GM19193 (cell line): ENCODE results near the gene EEA1.

Experiments used
- POLR2A ChIP-seq: IDR thresholded peaks from 4 replicates; pipeline ENCODE4 v1.6.1; 2011; ENCODE audit not compliant: insufficient read depth, insufficient read length; ENCODE audit errors: extremely low read depth

EEA1 gene

DNA sequence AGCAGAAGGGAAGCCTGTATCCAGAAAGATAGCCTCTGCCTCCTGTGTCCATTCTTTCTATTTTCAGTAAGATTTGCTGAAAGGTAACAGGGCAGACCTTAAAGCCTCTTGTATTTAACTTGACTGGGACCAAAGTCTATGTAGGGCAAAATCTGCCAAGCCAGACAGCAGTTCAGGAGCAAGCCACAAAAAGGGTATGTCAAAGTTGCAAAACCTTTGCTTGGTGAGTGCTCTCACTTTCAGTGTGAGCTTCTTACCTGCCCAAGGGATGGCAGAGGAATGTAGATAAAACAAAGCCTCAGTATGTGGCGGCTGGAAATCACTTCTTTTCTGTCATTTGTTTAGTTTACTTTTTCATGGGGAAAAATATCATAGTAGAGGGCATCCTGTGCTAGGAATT lies 163.2 kb downstream of the EEA1 start:
- TF ChIP-seq POLR2A: no peak

- TF ChIP-seq POLR2A: no peak
Measured at GRCh38 chr12:92764831-92765230, 164.3 kb downstream of the EEA1 start.

DNA sequence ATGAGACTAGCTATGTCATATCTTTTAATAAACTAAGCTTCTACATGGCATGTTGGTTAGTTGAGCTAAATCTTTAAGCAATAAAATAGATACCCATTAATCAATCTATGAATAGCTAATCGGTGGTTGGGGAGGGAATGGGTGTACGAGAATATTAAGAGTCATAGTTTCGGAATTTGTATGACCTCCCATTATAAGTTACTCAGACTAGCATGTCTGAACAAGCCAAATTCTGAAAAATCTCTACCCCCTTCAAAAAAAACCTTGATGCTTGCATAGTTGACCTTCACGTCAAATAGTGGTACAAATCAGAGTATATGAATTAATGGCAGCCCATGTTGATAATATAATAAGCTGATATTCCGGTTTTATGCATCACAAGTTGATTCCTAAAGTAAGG lies 166.3 kb downstream of the EEA1 start:
- no peak for TF ChIP-seq POLR2A

GRCh38 chr12:92759634-92760268 lies 169.3 kb downstream of the EEA1 start:
- no peak for TF ChIP-seq POLR2A

- TF ChIP-seq POLR2A: no peak
Measured at GRCh38 chr12:92757597-92758121, 171.4 kb downstream of the EEA1 start.

DNA sequence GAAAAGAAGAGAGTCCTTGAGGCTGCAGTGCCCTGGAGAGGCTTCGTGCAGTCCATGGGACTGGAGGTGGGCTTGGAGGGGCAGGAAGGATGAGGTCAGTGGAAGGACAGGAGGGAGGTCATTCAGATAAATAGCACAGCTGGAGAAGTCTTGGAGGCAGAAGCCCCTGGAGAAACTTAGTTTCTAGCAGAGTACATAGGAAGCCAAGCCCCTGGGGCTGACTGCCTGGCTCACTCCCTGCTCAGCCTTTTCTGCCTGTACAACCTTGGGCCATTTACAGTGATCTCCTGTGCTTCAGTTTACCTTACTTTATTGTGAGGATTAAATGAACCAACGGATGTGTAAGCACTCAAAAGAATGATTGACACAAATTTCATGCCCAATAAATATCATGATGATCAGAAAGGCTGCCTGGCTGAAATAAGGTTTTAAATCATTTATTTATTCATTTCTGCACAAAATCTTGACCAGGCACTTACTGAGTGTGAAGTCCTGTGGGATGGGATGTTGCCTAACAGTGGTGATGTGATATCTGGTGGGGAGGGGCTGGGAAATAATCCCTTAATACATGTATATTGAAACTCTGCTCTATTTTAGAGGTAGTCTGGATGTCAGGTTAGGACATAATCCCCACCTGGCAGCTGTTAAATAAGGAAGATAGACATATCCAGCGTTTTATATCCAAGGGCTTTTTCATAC lies 172.0 kb downstream of the EEA1 start:
- no peak for TF ChIP-seq POLR2A

- TF ChIP-seq POLR2A: no peak
Measured at GRCh38 chr12:92753976-92754885, 174.9 kb downstream of the EEA1 start.

GRCh38 chr12:92747151-92747550 lies 181.9 kb downstream of the EEA1 start:
- TF ChIP-seq POLR2A: no peak

DNA sequence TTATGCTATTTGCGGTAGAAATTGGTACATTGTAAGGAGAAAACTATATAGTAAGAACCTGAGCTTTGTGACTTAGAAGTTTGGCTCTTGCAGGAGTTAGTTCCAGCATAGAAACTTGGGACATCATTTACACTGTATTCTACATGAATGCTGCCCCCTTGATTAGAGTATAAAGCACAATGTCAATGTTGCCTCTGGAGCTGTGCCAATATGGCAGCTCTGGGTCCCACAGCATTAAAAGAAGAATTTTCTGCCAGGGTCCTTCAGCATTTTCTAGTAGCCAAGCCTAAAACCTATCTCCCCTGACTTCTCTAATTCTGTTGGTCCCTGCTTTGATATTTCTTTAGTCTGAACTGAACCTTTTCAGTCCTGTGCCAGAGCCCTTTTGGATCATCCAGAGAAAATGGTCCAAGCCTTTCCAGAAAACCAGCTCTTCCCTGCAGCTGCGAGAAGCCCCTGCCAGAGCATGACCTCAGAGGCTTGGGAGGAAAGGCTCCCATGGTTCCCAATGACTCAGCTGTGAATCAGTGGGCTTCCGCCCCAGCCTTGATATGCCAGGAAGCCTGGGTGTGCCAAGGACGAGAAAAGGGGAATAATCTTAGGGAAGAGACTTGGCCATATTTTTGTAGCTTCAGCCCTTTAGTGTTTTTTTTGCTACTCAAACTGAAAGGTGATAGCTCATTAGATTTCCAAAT lies 183.1 kb downstream of the EEA1 start:
- TF ChIP-seq POLR2A: no peak

GRCh38 chr12:92743026-92743425 lies 186.1 kb downstream of the EEA1 start:
- no peak for TF ChIP-seq POLR2A

DNA sequence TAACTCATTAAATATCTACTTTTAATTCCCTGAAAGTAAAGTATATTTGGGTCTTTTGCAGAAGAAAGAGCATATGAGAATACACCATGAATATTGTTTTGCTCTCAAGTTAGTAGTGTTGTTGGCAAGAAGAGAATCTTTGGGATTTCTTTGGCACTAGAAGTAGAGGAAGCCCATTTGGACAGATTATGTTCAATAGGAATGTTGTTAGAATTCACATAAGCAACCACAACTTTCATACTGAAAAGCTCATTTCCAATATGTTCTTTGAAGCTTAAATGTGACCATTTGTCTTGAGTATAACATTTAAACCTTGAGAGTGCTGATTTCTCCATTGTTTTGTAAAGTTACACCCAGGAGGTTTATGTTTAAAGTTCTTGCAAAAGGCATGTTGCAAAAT lies 188.7 kb downstream of the EEA1 start:
- TF ChIP-seq POLR2A: no peak

GRCh38 chr12:92739113-92739512 lies 190.0 kb downstream of the EEA1 start:
- no peak for TF ChIP-seq POLR2A

GRCh38 chr12:92737855-92738850 lies 190.9 kb downstream of the EEA1 start:
- no peak for TF ChIP-seq POLR2A
